Activated naive CD4-positive, alpha-beta T cell treated with Interleukin-2 at 50 U/mL for 16 hours (primary cell): ENCODE results near the gene COMTD1.
"Not testable (repeated sequence)": the region's sequence is repeated elsewhere in the genome, so short reads cannot be mapped to it uniquely, and the experiment has no call there.

Source experiments
- DNase-seq: peaks from one replicate; pipeline ENCODE4 v3.0.0-alpha.2; 2020

COMTD1 gene

DNA sequence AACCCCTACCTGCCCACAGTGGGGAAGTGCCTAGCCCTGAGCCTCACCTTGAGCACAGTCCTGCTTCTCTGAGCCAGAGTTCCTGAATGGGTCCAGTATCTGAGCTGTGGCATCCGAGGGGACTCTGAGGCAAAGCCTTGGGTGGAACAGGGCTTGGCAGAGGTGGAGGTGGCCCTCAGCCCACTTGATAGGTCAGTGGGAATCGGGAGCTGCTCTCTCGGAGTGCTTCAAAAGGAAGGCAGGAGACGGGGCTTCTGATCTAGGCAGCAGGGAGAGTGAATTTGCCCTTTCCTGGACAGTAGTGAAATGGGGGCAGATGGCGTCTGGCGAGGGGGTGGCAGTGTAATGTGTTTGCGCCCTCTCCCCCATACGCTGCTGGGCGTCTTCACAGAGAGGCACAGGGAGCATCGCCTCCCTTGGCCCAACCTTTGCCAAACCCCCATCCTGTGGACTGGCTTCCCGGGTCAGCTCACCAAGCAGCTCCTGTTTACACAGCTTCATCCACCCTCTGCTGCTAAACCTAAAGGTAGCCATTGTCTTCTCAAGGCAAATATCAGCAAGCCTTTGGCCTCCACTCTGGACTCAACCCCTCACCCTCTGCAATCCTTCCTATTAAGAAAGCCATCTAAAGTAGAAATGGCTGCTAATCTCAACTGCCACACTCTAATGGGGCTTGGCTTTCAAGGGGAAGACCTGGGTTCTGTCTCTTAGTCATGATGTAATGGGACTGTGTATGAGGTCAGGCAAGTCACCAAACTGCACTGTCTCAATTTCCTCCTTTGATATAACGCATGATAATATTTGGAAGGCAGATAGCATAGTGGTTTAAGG, 46.3 kb downstream of the COMTD1 start:
- DNase-seq = no peak

DNA sequence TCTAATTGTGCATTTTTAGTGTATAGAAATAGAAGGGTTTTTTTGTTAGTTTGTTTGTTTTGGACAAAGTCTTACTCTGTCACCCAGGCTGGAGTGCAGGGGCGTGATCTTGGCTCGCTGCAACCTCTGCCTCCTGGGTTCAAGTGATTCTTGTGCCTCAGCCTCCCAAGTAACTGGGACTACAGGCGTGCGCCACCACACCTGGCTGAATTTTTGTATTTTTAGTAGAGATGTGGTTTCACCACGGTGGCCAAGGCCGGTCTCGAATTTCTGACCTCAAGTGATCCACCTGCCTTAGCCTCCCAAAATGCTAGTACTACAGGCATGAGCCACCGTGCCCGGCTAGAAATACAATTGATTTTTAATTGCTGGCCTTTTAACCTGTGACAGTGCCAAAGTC, 47.2 kb downstream of the COMTD1 start:
- not testable (repeated sequence) for DNase-seq

DNA sequence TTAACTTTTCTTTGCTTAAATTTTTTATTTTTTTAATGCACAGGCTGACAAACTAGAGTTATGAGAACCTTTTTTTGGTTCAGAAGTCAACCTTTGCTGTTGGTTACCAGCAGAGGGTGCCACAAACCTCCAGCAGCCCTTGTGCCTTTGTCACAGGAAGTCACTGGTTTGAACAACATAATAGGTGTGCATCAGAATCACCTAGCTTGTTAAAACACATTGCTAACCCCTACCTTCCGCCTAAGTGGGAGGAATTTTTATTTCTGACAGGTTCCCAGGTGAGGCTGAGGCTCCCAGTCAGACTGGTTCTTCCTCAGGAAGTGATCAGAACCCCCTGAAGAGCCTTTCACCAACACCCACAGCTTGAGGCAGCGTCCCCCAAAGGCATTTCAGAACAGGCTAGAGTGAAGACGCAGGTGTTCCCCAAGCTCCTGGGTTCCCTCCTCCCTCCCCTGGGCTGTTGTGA, 47.8 kb downstream of the COMTD1 start:
- DNase-seq = peak; percentile 64

DNA sequence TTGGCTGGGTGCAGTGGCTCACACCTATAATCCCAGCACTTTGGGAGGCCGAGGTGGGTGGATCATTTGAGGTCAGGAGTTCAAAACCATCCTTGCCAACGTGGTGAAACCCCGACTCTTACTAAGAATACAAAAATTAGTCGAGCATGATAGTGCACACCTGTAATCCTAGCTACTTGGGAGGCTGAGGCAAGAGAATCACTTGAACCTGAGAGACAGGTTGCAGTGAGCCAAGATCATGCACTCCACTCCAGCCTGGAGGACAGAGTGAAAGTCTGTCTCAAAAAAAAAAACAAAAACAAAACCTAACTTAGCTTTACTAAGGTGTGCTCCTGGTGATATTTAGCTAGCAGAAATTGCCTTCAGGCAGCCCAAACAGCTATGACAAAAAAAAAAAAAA, 49.4 kb downstream of the COMTD1 start:
- no peak for DNase-seq
